Fibroblast of skin of scalp (primary cell): ENCODE measurements around the gene BID.
A peak's percentile ranks its signal among the peaks of the same experiment; 100 is the strongest.

Experiments
- DNase-seq: peaks from one replicate; pipeline ENCODE4 v3.0.0-alpha.2; 2013

The BID gene

GRCh38 chr22:17733466-17733865 is 40.8 kb downstream of the BID start:
- DNase-seq: peak; percentile 40

- no peak for DNase-seq
These were observed 41.9 kb downstream of the BID start for GRCh38 chr22:17732251-17732854.

- no peak for DNase-seq
These were observed 44.7 kb downstream of the BID start for GRCh38 chr22:17729561-17729960.

- no peak for DNase-seq
These were observed 45.5 kb downstream of the BID start for GRCh38 chr22:17728786-17729185.

GRCh38 chr22:17726928-17727897 is 47.1 kb downstream of the BID start:
- DNase-seq: peak; percentile 21

GRCh38 chr22:17726006-17726927 is 48.0 kb downstream of the BID start:
- DNase-seq: peak; percentile 86

GRCh38 chr22:17725500-17725796 is 48.8 kb downstream of the BID start:
- no peak for DNase-seq

GRCh38 chr22:17724678-17725499 is 49.4 kb downstream of the BID start:
- no peak for DNase-seq

GRCh38 chr22:17724241-17724640 is 50.0 kb downstream of the BID start:
- peak; percentile 30 for DNase-seq

GRCh38 chr22:17719911-17720310 is 54.4 kb downstream of the BID start:
- no peak for DNase-seq

- peak; percentile 64 for DNase-seq
These were observed 56.6 kb downstream of the BID start for GRCh38 chr22:17717708-17718107.

- DNase-seq: no peak
These were observed 57.7 kb downstream of the BID start for GRCh38 chr22:17716529-17716928.

- DNase-seq: peak; percentile 8
These were observed 61.8 kb downstream of the BID start for GRCh38 chr22:17712441-17712840.

- no peak for DNase-seq
These were observed 64.2 kb downstream of the BID start for GRCh38 chr22:17710023-17710422.

- DNase-seq: no peak
These were observed 66.7 kb downstream of the BID start for GRCh38 chr22:17707526-17707925.

- DNase-seq: no peak
These were observed 67.3 kb downstream of the BID start for GRCh38 chr22:17706947-17707346.

- peak; percentile 87 for DNase-seq
These were observed 68.0 kb downstream of the BID start for GRCh38 chr22:17705951-17706900.

- DNase-seq: no peak
These were observed 68.7 kb downstream of the BID start for GRCh38 chr22:17705546-17705945.

GRCh38 chr22:17703811-17704210 is 70.5 kb downstream of the BID start:
- no peak for DNase-seq

GRCh38 chr22:17700778-17701177 is 73.5 kb downstream of the BID start:
- DNase-seq: no peak
